HCT116 (cell line): ENCODE results near the gene TNXB.

ENCODE experiments used
- EZH2phosphoT487 ChIP-seq: fragments of 200-600 bp; IDR thresholded peaks from 2 replicates; pipeline ENCODE4 v1.6.1; 2018; ENCODE audit warnings: antibody characterized with exemption, borderline replicate concordance
- JUND ChIP-seq: IDR thresholded peaks from 2 replicates; pipeline ENCODE4 v1.6.1; 2012
- POLR2A ChIP-seq: IDR thresholded peaks from 2 replicates; pipeline ENCODE4 v1.7.0; 2011; ENCODE audit warnings: borderline replicate concordance; ENCODE audit not compliant: insufficient read depth, insufficient read length; ENCODE audit errors: extremely low read depth
- POLR2AphosphoS5 ChIP-seq: IDR thresholded peaks from 2 replicates; pipeline ENCODE4 v1.6.1; 2011; ENCODE audit warnings: mild to moderate bottlenecking, low read depth, low read length, moderate library complexity
- RAD21 ChIP-seq: IDR thresholded peaks from 2 replicates; pipeline ENCODE4 v1.6.1; 2012; ENCODE audit warnings: low read depth, mild to moderate bottlenecking
- SP1 ChIP-seq: IDR thresholded peaks from 2 replicates; pipeline ENCODE4 v1.6.1; 2012; ENCODE audit warnings: low read depth
- TF ChIP-seq, protein P1 (sequence below), 3 experiments: fragments of 200-600 bp in 1 of 3; sonication (generic) in 1 of 3; IDR thresholded peaks in 2 of 3; conservative IDR thresholded peaks in 1 of 3; 2 replicates each; pipeline ENCODE4 v1.5.1; 2012 to 2017; ENCODE audit warnings: low read depth in 2 of 3, low read length in 2 of 3, antibody characterized with exemption in 1 of 3, borderline replicate concordance in 1 of 3, control low read depth in 1 of 3, mild to moderate bottlenecking in 1 of 3, mixed read lengths in 1 of 3, mixed run types in 1 of 3, moderate library complexity in 1 of 3; ENCODE audit not compliant: insufficient read depth in 1 of 3
- TF ChIP-seq, protein P2 (sequence below): IDR thresholded peaks from 2 replicates; pipeline ENCODE4 v1.6.1; 2012

DNA sequence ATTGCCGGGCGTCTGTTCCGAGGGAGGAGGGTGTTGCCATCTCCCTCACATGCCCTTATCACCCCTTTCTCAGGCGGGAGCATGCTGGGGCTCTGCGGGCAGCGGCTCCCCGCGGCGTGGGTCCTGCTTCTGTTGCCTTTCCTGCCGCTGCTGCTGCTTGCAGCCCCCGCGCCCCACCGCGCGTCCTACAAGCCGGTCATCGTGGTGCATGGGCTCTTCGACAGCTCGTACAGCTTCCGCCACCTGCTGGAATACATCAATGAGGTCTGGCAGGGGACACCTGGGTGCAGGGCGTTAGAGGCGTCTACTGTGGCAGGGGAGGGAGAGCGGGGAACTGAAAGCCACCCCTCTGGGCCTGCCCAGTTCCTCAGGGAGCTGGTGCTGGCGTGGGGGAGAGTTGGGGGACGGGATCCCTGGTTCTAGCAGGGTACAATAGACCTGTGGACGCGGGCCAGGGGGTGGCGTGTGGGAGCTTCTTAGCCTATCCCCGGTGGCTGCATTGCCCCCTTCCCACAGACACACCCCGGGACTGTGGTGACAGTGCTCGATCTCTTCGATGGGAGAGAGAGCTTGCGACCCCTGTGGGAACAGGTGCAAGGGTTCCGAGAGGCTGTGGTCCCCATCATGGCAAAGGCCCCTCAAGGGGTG lies 45.5 kb upstream of the TNXB start:
- TF ChIP-seq RAD21 (peak; percentile 87), POLR2AphosphoS5 (no peak), EZH2phosphoT487 (no peak), SP1 (no peak), JUND (no peak), POLR2A (no peak)
- TF ChIP-seq, protein P1, sequence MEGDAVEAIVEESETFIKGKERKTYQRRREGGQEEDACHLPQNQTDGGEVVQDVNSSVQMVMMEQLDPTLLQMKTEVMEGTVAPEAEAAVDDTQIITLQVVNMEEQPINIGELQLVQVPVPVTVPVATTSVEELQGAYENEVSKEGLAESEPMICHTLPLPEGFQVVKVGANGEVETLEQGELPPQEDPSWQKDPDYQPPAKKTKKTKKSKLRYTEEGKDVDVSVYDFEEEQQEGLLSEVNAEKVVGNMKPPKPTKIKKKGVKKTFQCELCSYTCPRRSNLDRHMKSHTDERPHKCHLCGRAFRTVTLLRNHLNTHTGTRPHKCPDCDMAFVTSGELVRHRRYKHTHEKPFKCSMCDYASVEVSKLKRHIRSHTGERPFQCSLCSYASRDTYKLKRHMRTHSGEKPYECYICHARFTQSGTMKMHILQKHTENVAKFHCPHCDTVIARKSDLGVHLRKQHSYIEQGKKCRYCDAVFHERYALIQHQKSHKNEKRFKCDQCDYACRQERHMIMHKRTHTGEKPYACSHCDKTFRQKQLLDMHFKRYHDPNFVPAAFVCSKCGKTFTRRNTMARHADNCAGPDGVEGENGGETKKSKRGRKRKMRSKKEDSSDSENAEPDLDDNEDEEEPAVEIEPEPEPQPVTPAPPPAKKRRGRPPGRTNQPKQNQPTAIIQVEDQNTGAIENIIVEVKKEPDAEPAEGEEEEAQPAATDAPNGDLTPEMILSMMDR (IDR thresholded peaks at IDR 0.05 in 2 of 3, conservative IDR thresholded peaks at IDR 0.05 in 1 of 3; ENCODE audit: borderline replicate concordance in 1 of 3, insufficient read depth in 1 of 3, low read depth in 2 of 3, low read length in 2 of 3) = peak; percentile 58 to 81 (median 61)
- TF ChIP-seq, protein P2, sequence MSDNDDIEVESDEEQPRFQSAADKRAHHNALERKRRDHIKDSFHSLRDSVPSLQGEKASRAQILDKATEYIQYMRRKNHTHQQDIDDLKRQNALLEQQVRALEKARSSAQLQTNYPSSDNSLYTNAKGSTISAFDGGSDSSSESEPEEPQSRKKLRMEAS = peak; percentile 42; the same call in 1 of the 2 replicates
